ENCODE data around the gene CSTPP1.

Gene CSTPP1

GRCh38 chr11:46913484-46913883 is 23.1 kb upstream of the CSTPP1 start:
- DNase-seq (ENCODE audit: low spot score): no peak
- no peak for TF ChIP-seq CTCF (IDR thresholded peaks at IDR 0.05; ENCODE audit: extremely low read depth, missing control alignments)

- no peak for DNase-seq (ENCODE audit: low spot score)
- TF ChIP-seq CTCF (IDR thresholded peaks at IDR 0.05; ENCODE audit: extremely low read depth, missing control alignments): no peak
Observed at GRCh38 chr11:46914363-46914762, 22.2 kb upstream of the CSTPP1 start.

GRCh38 chr11:46914910-46915309 is 21.7 kb upstream of the CSTPP1 start:
- no peak for TF ChIP-seq CTCF (IDR thresholded peaks at IDR 0.05; ENCODE audit: extremely low read depth, missing control alignments)
- no peak for DNase-seq (ENCODE audit: low spot score)

- DNase-seq (ENCODE audit: low spot score): peak; percentile 70
- no peak for TF ChIP-seq CTCF (IDR thresholded peaks at IDR 0.05; ENCODE audit: extremely low read depth, missing control alignments)
Observed at GRCh38 chr11:46916286-46917108, 20.1 kb upstream of the CSTPP1 start.

GRCh38 chr11:46917109-46917761 is 19.3 kb upstream of the CSTPP1 start:
- DNase-seq (ENCODE audit: low spot score): peak; percentile 54
- TF ChIP-seq CTCF (IDR thresholded peaks at IDR 0.05; ENCODE audit: extremely low read depth, missing control alignments): no peak

GRCh38 chr11:46917762-46918082 is 18.8 kb upstream of the CSTPP1 start:
- TF ChIP-seq CTCF (IDR thresholded peaks at IDR 0.05; ENCODE audit: extremely low read depth, missing control alignments): no peak
- DNase-seq (ENCODE audit: low spot score): no peak

- peak; percentile 90 for DNase-seq (ENCODE audit: low spot score)
- TF ChIP-seq CTCF (IDR thresholded peaks at IDR 0.05; ENCODE audit: extremely low read depth, missing control alignments): no peak
Observed at GRCh38 chr11:46918083-46918787, 18.3 kb upstream of the CSTPP1 start, which contains the start of gene LRP4. LRP4 (minus strand) TSS chr11:46918550; CDS start chr11:46918379, 171 bp downstream.
